GM19468 (cell line): ENCODE results near the gene NLRC4.
"Not testable (repeated sequence)": the region's sequence is repeated elsewhere in the genome, so short reads cannot be mapped to it uniquely, and the experiment has no call there.

ENCODE experiments used
- ATAC-seq: cut with Tn5 transposase; IDR thresholded peaks from one replicate; pipeline ENCODE4 v1.9.1; 2021; ENCODE audit warnings: mild to moderate bottlenecking, moderate library complexity, moderate number of reproducible peaks; ENCODE audit not compliant: unreplicated experiment; ENCODE audit errors: extremely low read depth

The NLRC4 gene

GRCh38 chr2:32264422-32265105 lies at the start of gene NLRC4:
TSS of gene NLRC4 (minus strand) at chr2:32264886. CDS start at chr2:32256775, 8,111 bp downstream.
- peak; percentile 64 for ATAC-seq

DNA sequence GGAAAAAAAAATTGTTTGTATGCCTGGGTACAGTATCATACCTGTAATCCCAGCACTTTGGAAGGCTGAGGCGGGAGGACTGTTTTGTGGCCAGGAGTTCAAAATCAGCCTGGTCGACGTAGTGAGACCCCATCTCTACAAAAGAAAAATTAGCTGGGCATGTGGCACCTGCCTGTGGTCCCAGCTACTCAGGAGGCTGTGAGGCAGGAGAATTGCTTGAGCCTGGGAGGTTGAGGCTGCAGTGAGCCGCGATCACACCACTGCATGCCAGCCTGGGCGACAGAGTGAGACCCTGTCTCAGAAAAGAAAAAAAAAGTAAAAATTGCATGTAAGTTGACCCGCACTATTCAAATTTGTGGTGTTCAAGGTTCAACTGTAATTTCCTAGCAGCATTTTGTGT lies 45.9 kb upstream of the NLRC4 start:
- no peak for ATAC-seq

DNA sequence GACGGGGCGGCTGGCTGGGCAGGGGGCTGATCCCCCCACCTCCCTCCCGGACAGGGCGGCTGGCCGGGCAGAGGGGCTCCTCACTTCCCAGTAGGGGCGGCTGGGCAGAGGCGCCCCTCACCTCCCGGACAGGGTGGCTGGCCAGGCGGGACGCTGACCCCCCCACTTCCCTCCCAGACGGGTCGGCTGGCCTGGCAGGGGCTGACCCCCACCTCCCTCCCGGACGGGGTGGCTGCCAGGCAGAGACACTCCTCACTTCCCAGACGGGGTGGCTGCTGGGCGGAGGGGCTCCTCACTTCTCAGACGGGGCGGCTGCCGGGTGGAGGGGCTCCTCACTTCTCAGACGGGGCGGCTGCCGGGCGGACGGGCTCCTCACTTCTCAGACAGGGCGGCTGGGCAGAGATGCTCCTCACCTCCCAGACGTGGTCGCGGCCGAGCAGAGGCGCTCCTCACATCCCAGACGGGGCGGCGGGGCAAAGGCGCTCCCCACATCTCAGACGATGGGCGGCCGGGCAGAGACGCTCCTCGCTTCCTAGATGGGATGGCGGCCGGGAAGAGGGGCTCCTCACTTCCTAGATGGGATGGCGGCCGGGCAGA lies 29.4 kb upstream of the NLRC4 start:
- not testable (repeated sequence) for ATAC-seq

- ATAC-seq = not testable (repeated sequence)
Observed at GRCh38 chr2:32293493-32293892, 28.8 kb upstream of the NLRC4 start.

DNA sequence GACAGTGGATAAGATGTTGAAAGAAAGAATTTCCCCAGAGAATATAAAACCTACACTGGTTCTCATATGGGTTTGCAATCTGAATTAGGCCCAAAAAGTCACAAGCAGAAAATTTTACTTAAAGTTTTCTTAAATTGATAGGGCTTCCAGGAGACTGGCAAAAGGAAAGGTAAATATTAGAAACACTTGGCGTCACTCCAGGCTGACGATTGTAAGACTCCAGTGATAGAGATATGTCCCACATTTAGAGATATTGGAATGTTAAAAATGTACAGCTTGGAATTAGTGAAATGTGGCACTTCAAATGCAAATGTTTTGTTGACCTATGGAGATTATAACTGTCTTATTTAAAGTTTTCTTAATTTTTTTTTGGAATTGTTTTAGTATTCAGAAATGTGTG lies 27.1 kb upstream of the NLRC4 start:
- ATAC-seq = no peak

GRCh38 chr2:32290000-32290339 lies 25.3 kb upstream of the NLRC4 start:
- ATAC-seq = no peak

- no peak for ATAC-seq
Observed at GRCh38 chr2:32289165-32289999, 24.7 kb upstream of the NLRC4 start.

GRCh38 chr2:32284321-32284720 lies 19.6 kb upstream of the NLRC4 start:
- no peak for ATAC-seq

GRCh38 chr2:32278478-32278853 lies 13.8 kb upstream of the NLRC4 start:
- no peak for ATAC-seq

GRCh38 chr2:32277674-32278477 lies 13.2 kb upstream of the NLRC4 start, which contains the start of gene YIPF4:
TSS of gene YIPF4 (plus strand) at chr2:32277904. CDS start at chr2:32278156, 252 bp downstream.
- peak; percentile 97 for ATAC-seq

DNA sequence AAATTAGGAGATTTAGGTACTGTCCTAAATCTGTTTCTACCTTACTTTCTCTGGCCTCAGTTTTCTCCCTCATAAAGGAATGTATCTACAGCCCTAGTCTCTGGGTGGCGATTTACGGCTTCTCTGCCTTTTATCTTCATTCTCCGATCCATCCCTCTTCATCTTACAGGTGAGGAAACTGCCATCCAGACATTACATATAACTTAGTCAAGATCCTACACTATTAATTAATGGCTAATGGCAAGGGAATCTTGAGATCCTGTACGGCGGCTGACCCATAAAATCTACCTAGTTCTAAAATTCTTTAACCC lies 12.6 kb upstream of the NLRC4 start:
- ATAC-seq = no peak

DNA sequence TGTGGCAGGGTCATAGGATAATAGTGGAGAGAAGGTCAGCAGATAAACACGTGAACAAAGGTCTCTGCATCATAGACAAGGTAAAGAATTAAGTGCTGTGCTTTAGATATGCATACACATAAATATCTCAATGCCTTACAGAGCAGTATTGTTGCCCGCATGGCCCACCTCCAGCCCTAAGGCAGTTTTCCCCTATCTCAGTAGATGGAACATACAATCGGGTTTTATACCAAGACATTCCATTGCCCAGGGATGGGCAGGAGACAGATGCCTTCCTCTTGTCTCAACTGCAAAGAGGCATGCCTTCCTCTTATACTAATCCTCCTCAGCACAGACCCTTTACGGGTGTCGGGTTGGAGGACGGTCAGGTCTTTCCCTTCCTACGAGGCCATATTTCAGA lies 11.1 kb upstream of the NLRC4 start:
- ATAC-seq = not testable (repeated sequence)

GRCh38 chr2:32274289-32274688 lies 9.6 kb upstream of the NLRC4 start:
- no peak for ATAC-seq

GRCh38 chr2:32272279-32272678 lies 7.6 kb upstream of the NLRC4 start:
- ATAC-seq = no peak

- no peak for ATAC-seq
Observed at GRCh38 chr2:32271063-32271462, 6.4 kb upstream of the NLRC4 start.

- ATAC-seq = no peak
Observed at GRCh38 chr2:32262105-32262504, 2.6 kb downstream of the NLRC4 start.

- ATAC-seq = no peak
Observed at GRCh38 chr2:32260376-32260775, 4.3 kb downstream of the NLRC4 start.

DNA sequence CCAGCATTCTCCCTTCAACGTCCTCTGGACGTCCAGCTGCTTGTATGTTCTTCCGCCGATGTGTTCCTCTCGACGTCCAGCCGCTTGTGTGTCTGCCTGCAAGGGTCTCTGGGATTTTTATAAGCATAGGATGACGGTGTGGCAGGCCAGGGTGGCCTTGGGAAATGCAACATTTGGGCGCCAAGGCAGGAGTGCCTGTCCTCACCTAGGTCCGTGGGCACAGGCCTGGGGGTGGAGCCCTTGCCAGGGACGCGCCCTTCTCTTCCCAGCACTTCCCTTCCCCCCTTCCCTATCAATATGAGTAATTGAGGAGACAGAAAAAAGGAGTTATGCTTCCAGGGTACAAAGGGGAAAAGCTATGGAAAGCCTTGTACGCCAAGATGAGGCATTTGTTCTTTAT lies 6.4 kb downstream of the NLRC4 start:
- no peak for ATAC-seq

DNA sequence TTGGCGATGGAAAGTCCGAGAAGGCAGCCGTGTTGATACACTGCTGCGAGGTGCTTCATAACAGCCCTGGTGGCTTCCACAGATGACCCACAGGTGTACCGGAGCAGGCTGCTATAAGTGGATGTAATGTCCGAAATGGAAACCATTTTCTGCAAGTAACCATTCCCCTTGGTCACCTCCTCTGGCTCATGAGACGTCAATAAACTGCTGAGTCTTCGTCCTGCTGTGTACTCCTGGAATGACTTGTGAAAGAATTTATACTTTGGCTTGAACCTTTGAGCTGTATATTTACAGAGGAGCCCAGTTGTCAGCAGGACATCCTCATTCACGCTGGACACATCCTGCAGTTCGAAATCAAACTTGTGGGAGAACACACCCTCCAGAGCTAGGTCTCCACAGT lies 14.4 kb downstream of the NLRC4 start:
- no peak for ATAC-seq

DNA sequence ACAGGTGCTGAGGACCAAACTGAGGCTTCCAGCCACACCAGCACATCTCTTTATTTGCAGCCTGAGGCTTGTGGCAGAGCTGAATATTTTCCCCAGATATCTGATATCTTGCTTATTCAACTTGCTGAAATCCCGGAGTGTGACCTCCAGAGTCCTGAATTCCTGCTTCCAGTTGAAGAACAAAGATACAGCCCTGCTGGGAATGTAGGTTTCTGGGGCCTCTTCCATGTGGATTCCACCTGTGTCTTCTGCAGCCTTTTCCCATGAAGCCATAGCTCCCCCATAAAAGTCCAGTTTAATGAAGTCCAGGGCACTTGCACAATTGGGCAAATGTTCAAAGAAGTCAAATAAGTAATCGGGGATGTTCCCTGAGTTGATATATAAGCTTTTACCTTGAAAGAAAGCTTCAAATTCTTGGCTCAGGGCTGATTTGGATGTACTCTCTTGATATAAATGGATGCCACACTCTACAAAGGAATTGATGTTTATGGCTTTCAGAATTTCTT lies 14.9 kb downstream of the NLRC4 start:
- ATAC-seq = no peak
